Measurements from ENCODE around the gene LTN1. TPM values are rescaled to one million over a fixed set of nuclear protein-coding genes. Genes with fewer than 3 reads are reported as not detected.
A peak's percentile ranks its signal among the peaks of the same experiment; 100 is the strongest.

The LTN1 gene
- total and polyA plus RNA-seq, 2 of the 13 experiments (the other 11 are each of a cell fraction or from before 2014, with no cell fraction given) = 6.7 to 24.6 TPM

DNA sequence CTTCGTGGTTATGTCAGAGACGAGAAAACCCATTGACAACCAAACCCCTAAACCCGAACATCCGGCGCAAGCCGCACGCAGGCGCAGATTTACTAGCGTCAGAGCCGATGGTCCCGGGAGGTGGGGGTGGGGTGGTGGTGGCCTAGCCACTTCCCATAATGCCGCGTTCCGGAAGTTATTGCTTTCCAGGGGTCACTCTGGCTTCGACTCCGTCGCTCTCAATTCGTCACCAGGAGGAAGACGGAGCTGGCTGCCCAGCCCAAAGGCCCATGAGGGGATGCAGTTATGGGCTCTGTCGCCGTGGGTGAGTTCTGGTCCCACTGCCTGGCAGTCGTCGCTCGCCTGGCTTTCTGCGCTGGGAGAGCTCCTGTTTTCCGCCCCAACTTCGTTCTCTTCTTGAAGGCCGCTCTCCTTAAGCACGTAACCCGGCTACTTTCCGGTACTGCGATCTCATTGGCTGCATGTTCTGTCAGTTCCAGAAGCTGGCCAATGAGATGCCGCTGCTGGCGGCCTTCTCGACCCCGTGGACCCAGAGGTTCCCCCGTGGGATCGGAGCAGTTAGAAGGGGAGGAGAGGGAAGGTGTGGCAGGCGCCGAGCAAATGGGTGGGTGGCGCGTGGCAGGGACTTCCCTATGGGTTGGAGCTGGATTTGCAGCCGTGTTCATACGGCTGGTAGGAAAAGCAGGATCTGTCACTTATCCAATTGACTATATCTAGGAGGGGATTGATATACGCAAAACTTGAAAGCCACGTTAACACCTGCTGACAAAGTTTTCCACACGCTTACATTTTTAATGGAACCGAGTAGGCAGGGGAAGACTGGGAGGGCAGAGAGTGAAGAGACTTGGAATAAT is 32.0 kb upstream of the LTN1 start, which contains the start of gene USP16 (continued):
- TF ChIP-seq, protein P1, sequence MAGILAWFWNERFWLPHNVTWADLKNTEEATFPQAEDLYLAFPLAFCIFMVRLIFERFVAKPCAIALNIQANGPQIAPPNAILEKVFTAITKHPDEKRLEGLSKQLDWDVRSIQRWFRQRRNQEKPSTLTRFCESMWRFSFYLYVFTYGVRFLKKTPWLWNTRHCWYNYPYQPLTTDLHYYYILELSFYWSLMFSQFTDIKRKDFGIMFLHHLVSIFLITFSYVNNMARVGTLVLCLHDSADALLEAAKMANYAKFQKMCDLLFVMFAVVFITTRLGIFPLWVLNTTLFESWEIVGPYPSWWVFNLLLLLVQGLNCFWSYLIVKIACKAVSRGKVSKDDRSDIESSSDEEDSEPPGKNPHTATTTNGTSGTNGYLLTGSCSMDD (CRISPR knock-in tag; IDR thresholded peaks at IDR 0.05) = no peak; the same call in 1 of the 2 replicates
- 0 out of 2 replicates have a peak, but pooled peaks have one; percentile 14 for TF ChIP-seq CBX5 (CRISPR knock-in tag; IDR thresholded peaks at IDR 0.05; ENCODE audit: borderline replicate concordance)
- TF ChIP-seq FOXP4 (CRISPR knock-in tag; IDR thresholded peaks at IDR 0.05) = peak; percentile 29; the same call in 1 of the 2 replicates
- TF ChIP-seq, protein P2, sequence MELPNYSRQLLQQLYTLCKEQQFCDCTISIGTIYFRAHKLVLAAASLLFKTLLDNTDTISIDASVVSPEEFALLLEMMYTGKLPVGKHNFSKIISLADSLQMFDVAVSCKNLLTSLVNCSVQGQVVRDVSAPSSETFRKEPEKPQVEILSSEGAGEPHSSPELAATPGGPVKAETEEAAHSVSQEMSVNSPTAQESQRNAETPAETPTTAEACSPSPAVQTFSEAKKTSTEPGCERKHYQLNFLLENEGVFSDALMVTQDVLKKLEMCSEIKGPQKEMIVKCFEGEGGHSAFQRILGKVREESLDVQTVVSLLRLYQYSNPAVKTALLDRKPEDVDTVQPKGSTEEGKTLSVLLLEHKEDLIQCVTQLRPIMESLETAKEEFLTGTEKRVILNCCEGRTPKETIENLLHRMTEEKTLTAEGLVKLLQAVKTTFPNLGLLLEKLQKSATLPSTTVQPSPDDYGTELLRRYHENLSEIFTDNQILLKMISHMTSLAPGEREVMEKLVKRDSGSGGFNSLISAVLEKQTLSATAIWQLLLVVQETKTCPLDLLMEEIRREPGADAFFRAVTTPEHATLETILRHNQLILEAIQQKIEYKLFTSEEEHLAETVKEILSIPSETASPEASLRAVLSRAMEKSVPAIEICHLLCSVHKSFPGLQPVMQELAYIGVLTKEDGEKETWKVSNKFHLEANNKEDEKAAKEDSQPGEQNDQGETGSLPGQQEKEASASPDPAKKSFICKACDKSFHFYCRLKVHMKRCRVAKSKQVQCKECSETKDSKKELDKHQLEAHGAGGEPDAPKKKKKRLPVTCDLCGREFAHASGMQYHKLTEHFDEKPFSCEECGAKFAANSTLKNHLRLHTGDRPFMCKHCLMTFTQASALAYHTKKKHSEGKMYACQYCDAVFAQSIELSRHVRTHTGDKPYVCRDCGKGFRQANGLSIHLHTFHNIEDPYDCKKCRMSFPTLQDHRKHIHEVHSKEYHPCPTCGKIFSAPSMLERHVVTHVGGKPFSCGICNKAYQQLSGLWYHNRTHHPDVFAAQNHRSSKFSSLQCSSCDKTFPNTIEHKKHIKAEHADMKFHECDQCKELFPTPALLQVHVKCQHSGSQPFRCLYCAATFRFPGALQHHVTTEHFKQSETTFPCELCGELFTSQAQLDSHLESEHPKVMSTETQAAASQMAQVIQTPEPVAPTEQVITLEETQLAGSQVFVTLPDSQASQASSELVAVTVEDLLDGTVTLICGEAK (IDR thresholded peaks at IDR 0.05) = peak; percentile 26; the same call in 1 of the 2 replicates
- TF ChIP-seq, protein P2 (CRISPR knock-in tag; IDR thresholded peaks at IDR 0.05) = peak; percentile 28; the same call in 1 of the 2 replicates
- TF ChIP-seq ZBTB4 (CRISPR knock-in tag; IDR thresholded peaks at IDR 0.05; ENCODE audit: borderline replicate concordance) = no peak
- no peak for TF ChIP-seq ZNF251 (CRISPR knock-in tag; IDR thresholded peaks at IDR 0.05)
- no peak for TF ChIP-seq ARNT (IDR thresholded peaks at IDR 0.05)
- no peak for TF ChIP-seq ZNF337 (CRISPR knock-in tag; IDR thresholded peaks at IDR 0.05; ENCODE audit: borderline replicate concordance, low read depth)

Data from HepG2 (cell line).